ENCODE measurements around the gene RAP1A. TPM values are rescaled to one million over a fixed set of nuclear protein-coding genes. Genes with fewer than 3 reads are reported as not detected.
"Not testable (repeated sequence)": the region's sequence is repeated elsewhere in the genome, so short reads cannot be mapped to it uniquely, and the experiment has no call there.

The RAP1A gene
- total and polyA plus RNA-seq, 2 experiments from 2014 or later = 37.6 to 40.0 TPM

- H3K9me3 ChIP-seq (ENCODE audit: low read depth) = no peaks in the 10 kb centered on the region
- no peaks in the 10 kb centered on the region for H3K79me2 ChIP-seq (ENCODE audit: insufficient read depth)
- peaks cover 26% of the 10 kb centered on the region for H3F3A ChIP-seq (ENCODE audit: insufficient read depth)
- H3K27ac ChIP-seq = no peak overlapping the region
- H3K4me3 ChIP-seq = no peak overlapping the region
- DNase-seq = no peak
- H4K20me1 ChIP-seq (ENCODE audit: insufficient read depth) = no peaks in the 10 kb centered on the region
- 95 to 100% methylated on average over 4 of the region's 4 CpGs for WGBS, 2 experiments (ENCODE audit: low coverage in 1 of 2, low lambda C conversion rate in 2 of 2, missing lambda C conversion rate in 2 of 2)
- no peaks in the 10 kb centered on the region for H3K36me3 ChIP-seq (ENCODE audit: low read depth)
- H3K4me2 ChIP-seq (ENCODE audit: unreplicated experiment) = no peak overlapping the region
- no peaks in the 10 kb centered on the region for H3K9me2 ChIP-seq (ENCODE audit: insufficient read depth)
- no peak for TF ChIP-seq EZH2phosphoT487 (IDR thresholded peaks at IDR 0.05; ENCODE audit: insufficient read depth, low read depth)
- TF ChIP-seq EZH2 (IDR thresholded peaks at IDR 0.05; ENCODE audit: insufficient read depth, poor library complexity, severe bottlenecking) = no peak
- in situ Hi-C loops (cut with MboI) = no loop called here
- H3K4me1 ChIP-seq (ENCODE audit: insufficient read depth) = peaks cover 21% of the 10 kb centered on the region
- H3K9ac ChIP-seq = no peak overlapping the region
- H3K27me3 ChIP-seq (replicated peaks; ENCODE audit: insufficient read depth) = no peaks in the 10 kb centered on the region
- H2AFZ ChIP-seq = no peak overlapping the region
These were observed 15.6 kb upstream of the RAP1A start for GRCh38 chr1:111603979-111604378.

GRCh38 chr1:111604931-111605330 is 14.7 kb upstream of the RAP1A start:
- H3K4me2 ChIP-seq (ENCODE audit: unreplicated experiment) = peak overlapping the region; percentile 62
- H3K36me3 ChIP-seq (ENCODE audit: low read depth) = no peaks in the 10 kb centered on the region
- peak overlapping the region; percentile 42; the same call in 1 of the 2 replicates for H3K9ac ChIP-seq
- H3K27me3 ChIP-seq (replicated peaks; ENCODE audit: insufficient read depth) = no peaks in the 10 kb centered on the region
- no peaks in the 10 kb centered on the region for H3K9me3 ChIP-seq (ENCODE audit: low read depth)
- in situ Hi-C loops (cut with MboI) = no loop called here
- H3F3A ChIP-seq (ENCODE audit: insufficient read depth) = peaks cover 26% of the 10 kb centered on the region
- peak; percentile 84 for DNase-seq
- no peak overlapping the region for H2AFZ ChIP-seq
- H3K79me2 ChIP-seq (ENCODE audit: insufficient read depth) = no peaks in the 10 kb centered on the region
- H3K4me3 ChIP-seq = no peak overlapping the region
- no peaks in the 10 kb centered on the region for H4K20me1 ChIP-seq (ENCODE audit: insufficient read depth)
- peaks cover 21% of the 10 kb centered on the region for H3K4me1 ChIP-seq (ENCODE audit: insufficient read depth)
- peak overlapping the region; percentile 76 for H3K27ac ChIP-seq
- no peaks in the 10 kb centered on the region for H3K9me2 ChIP-seq (ENCODE audit: insufficient read depth)
- WGBS, 2 experiments (ENCODE audit: low coverage in 1 of 2, low lambda C conversion rate in 2 of 2, missing lambda C conversion rate in 2 of 2) = 2% methylated on average over 3 of the region's 3 CpGs
- TF ChIP-seq EZH2phosphoT487 (IDR thresholded peaks at IDR 0.05; ENCODE audit: insufficient read depth, low read depth) (no peak), EZH2 (IDR thresholded peaks at IDR 0.05; ENCODE audit: insufficient read depth, poor library complexity, severe bottlenecking) (no peak)

GRCh38 chr1:111605576-111605975 is 14.0 kb upstream of the RAP1A start:
- Histone ChIP-seq H3K4me3 (no peak overlapping the region), H3K36me3 (ENCODE audit: low read depth) (no peaks in the 10 kb centered on the region), H3K4me2 (ENCODE audit: unreplicated experiment) (peak overlapping the region; percentile 62), H3K79me2 (ENCODE audit: insufficient read depth) (no peaks in the 10 kb centered on the region), H3F3A (ENCODE audit: insufficient read depth) (peaks cover 26% of the 10 kb centered on the region), H3K9ac (peak overlapping the region; percentile 42; the same call in 1 of the 2 replicates), H3K27me3 (replicated peaks; ENCODE audit: insufficient read depth) (no peaks in the 10 kb centered on the region), H3K9me3 (ENCODE audit: low read depth) (no peaks in the 10 kb centered on the region), H4K20me1 (ENCODE audit: insufficient read depth) (no peaks in the 10 kb centered on the region), H3K4me1 (ENCODE audit: insufficient read depth) (peaks cover 21% of the 10 kb centered on the region), H3K27ac (peak overlapping the region; percentile 76), H2AFZ (no peak overlapping the region), H3K9me2 (ENCODE audit: insufficient read depth) (no peaks in the 10 kb centered on the region)
- TF ChIP-seq EZH2 (IDR thresholded peaks at IDR 0.05; ENCODE audit: insufficient read depth, poor library complexity, severe bottlenecking) (no peak), EZH2phosphoT487 (IDR thresholded peaks at IDR 0.05; ENCODE audit: insufficient read depth, low read depth) (no peak)
- DNase-seq = peak; percentile 81
- in situ Hi-C loops (cut with MboI) = no loop called here

- H3K27me3 ChIP-seq (replicated peaks; ENCODE audit: insufficient read depth); H4K20me1 ChIP-seq (ENCODE audit: insufficient read depth); H3K4me2 ChIP-seq (ENCODE audit: unreplicated experiment); H3K79me2 ChIP-seq (ENCODE audit: insufficient read depth); H2AFZ ChIP-seq; H3K36me3 ChIP-seq (ENCODE audit: low read depth); H3K4me3 ChIP-seq; H3K9ac ChIP-seq; in situ Hi-C loops (cut with MboI); H3K27ac ChIP-seq; H3K9me3 ChIP-seq (ENCODE audit: low read depth); H3K9me2 ChIP-seq (ENCODE audit: insufficient read depth): not testable (repeated sequence)
- WGBS, 2 experiments (ENCODE audit: low coverage in 1 of 2, low lambda C conversion rate in 2 of 2, missing lambda C conversion rate in 2 of 2) = 25 to 29% methylated on average over 6 of the region's 8 CpGs
- peak; percentile 15 for DNase-seq
- Histone ChIP-seq H3K4me1 (ENCODE audit: insufficient read depth) (peaks cover 21% of the 10 kb centered on the region), H3F3A (ENCODE audit: insufficient read depth) (peaks cover 26% of the 10 kb centered on the region)
These were observed 13.0 kb upstream of the RAP1A start for GRCh38 chr1:111606457-111607215.

GRCh38 chr1:111608528-111608927 is 11.1 kb upstream of the RAP1A start:
- DNase-seq; H3K4me2 ChIP-seq (ENCODE audit: unreplicated experiment); H3K27me3 ChIP-seq (replicated peaks; ENCODE audit: insufficient read depth); H3K9ac ChIP-seq; H3K9me3 ChIP-seq (ENCODE audit: low read depth); in situ Hi-C loops (cut with MboI); H3K79me2 ChIP-seq (ENCODE audit: insufficient read depth); H3K9me2 ChIP-seq (ENCODE audit: insufficient read depth); H3K27ac ChIP-seq; H3K4me3 ChIP-seq; H3K36me3 ChIP-seq (ENCODE audit: low read depth); H2AFZ ChIP-seq; H4K20me1 ChIP-seq (ENCODE audit: insufficient read depth): not testable (repeated sequence)
- peaks cover 26% of the 10 kb centered on the region for H3F3A ChIP-seq (ENCODE audit: insufficient read depth)
- 95 to 97% methylated on average over 21 to 23 of the region's 24 CpGs for WGBS, 2 experiments (ENCODE audit: low coverage in 1 of 2, low lambda C conversion rate in 2 of 2, missing lambda C conversion rate in 2 of 2)
- peaks cover 21% of the 10 kb centered on the region for H3K4me1 ChIP-seq (ENCODE audit: insufficient read depth)

Measured in GM23248 (cell line).